Measurements from ENCODE around the gene CRP.

- TF ChIP-seq CTCF (IDR thresholded peaks at IDR 0.05): no peak
- TF ChIP-seq POLR2A (IDR thresholded peaks at IDR 0.05; ENCODE audit: low read length): no peak
- TF ChIP-seq RAD21 (conservative IDR thresholded peaks at IDR 0.05 in 1 of 2, IDR thresholded peaks at IDR 0.05 in 1 of 2): no peak
- TF ChIP-seq MAX (IDR thresholded peaks at IDR 0.05): no peak
- no peak for TF ChIP-seq TFCP2L1 (CRISPR knock-in tag; IDR thresholded peaks at IDR 0.05)
- TF ChIP-seq CBX8 (IDR thresholded peaks at IDR 0.05): no peak
- no peak for TF ChIP-seq REST (IDR thresholded peaks at IDR 0.05)
These were observed 1.5 kb upstream of the CRP start for GRCh38 chr1:159715855-159716254.

All from A549 (cell line).